ENCODE measurements around the gene GDA. TPM values are rescaled to one million over a fixed set of nuclear protein-coding genes. Genes with fewer than 3 reads are reported as not detected.

The GDA gene
- total RNA-seq, 6 donors from 2014 or later: 0.44 to 3.6 TPM; not detected in 4

- H3K4me3 ChIP-seq: no peak overlapping the region
- DNase-seq: no peak
- TF ChIP-seq POLR2AphosphoS5 (IDR thresholded peaks at IDR 0.05) (no peak), POLR2A (IDR thresholded peaks at IDR 0.05) (no peak), EP300 (IDR thresholded peaks at IDR 0.05) (no peak), CTCF (IDR thresholded peaks at IDR 0.05) (no peak)
- no peaks in the 10 kb centered on the region for H3K4me1 ChIP-seq
- H3K9me3 ChIP-seq: no peaks in the 10 kb centered on the region
- 75 to 77% methylated on average over 7 of the region's 7 CpGs for whole genome bisulfite sequencing, 2 donors
- no peaks in the 10 kb centered on the region for H3K36me3 ChIP-seq
- H3K27ac ChIP-seq: no peak overlapping the region
- no peaks in the 10 kb centered on the region for H3K27me3 ChIP-seq
- no peak for ATAC-seq (ENCODE audit: low FRiP score in 2 of 2)
These were observed 16.1 kb downstream of the GDA start for GRCh38 chr9:72165326-72165725.

GRCh38 chr9:72165821-72166547 lies 16.7 kb downstream of the GDA start:
- TF ChIP-seq CTCF (IDR thresholded peaks at IDR 0.05) (no peak), POLR2A (IDR thresholded peaks at IDR 0.05) (no peak), POLR2AphosphoS5 (IDR thresholded peaks at IDR 0.05) (no peak)
- Histone ChIP-seq H3K4me3 (no peak overlapping the region), H3K36me3 (no peaks in the 10 kb centered on the region), H3K27me3 (no peaks in the 10 kb centered on the region), H3K4me1 (no peaks in the 10 kb centered on the region), H3K9me3 (no peaks in the 10 kb centered on the region), H3K27ac (no peak overlapping the region)
- 60 to 61% methylated on average over 4 of the region's 4 CpGs for WGBS, 2 donors
- DNase-seq (no peak), ATAC-seq (ENCODE audit: low FRiP score in 2 of 2) (no peak)

- Histone ChIP-seq H3K27me3 (no peaks in the 10 kb centered on the region), H3K9me3 (no peaks in the 10 kb centered on the region), H3K36me3 (no peaks in the 10 kb centered on the region), H3K4me3 (no peak overlapping the region), H3K27ac (no peak overlapping the region), H3K4me1 (no peaks in the 10 kb centered on the region)
- no peak for TF ChIP-seq POLR2A (IDR thresholded peaks at IDR 0.05)
- TF ChIP-seq EP300 (IDR thresholded peaks at IDR 0.05): no peak
- no peak for TF ChIP-seq POLR2AphosphoS5 (IDR thresholded peaks at IDR 0.05)
- TF ChIP-seq CTCF (IDR thresholded peaks at IDR 0.05): no peak
- ATAC-seq (ENCODE audit: low FRiP score in 2 of 2): no peak
- WGBS, 2 donors: 79 to 87% methylated on average over 5 of the region's 5 CpGs
- no peak for DNase-seq
These were observed 18.8 kb downstream of the GDA start for GRCh38 chr9:72168075-72168474.

GRCh38 chr9:72169178-72169577 lies 19.9 kb downstream of the GDA start:
- ATAC-seq (ENCODE audit: low FRiP score in 2 of 2) (no peak), DNase-seq (no peak)
- no peak for TF ChIP-seq CTCF (IDR thresholded peaks at IDR 0.05)
- no peak for TF ChIP-seq POLR2A (IDR thresholded peaks at IDR 0.05)
- TF ChIP-seq EP300 (IDR thresholded peaks at IDR 0.05): no peak
- TF ChIP-seq POLR2AphosphoS5 (IDR thresholded peaks at IDR 0.05): no peak
- H3K27me3 ChIP-seq: no peaks in the 10 kb centered on the region
- H3K36me3 ChIP-seq: no peaks in the 10 kb centered on the region
- H3K4me3 ChIP-seq: no peak overlapping the region
- no peak overlapping the region for H3K27ac ChIP-seq
- no peaks in the 10 kb centered on the region for H3K4me1 ChIP-seq
- no peaks in the 10 kb centered on the region for H3K9me3 ChIP-seq

- Histone ChIP-seq H3K27ac (no peak overlapping the region), H3K9me3 (no peaks in the 10 kb centered on the region), H3K27me3 (no peaks in the 10 kb centered on the region), H3K36me3 (no peaks in the 10 kb centered on the region), H3K4me3 (no peak overlapping the region), H3K4me1 (no peaks in the 10 kb centered on the region)
- 74 to 85% methylated on average over 4 of the region's 4 CpGs for WGBS, 2 donors
- DNase-seq: no peak
- no peak for TF ChIP-seq EP300 (IDR thresholded peaks at IDR 0.05)
- TF ChIP-seq POLR2A (IDR thresholded peaks at IDR 0.05): no peak
- no peak for TF ChIP-seq POLR2AphosphoS5 (IDR thresholded peaks at IDR 0.05)
- TF ChIP-seq CTCF (IDR thresholded peaks at IDR 0.05): no peak
- ATAC-seq (ENCODE audit: low FRiP score in 2 of 2): no peak
These were observed 23.8 kb downstream of the GDA start for GRCh38 chr9:72173080-72173479.

Data from upper lobe of left lung (tissue), 6 donors.